IPS DF 19.7 (cell line): ENCODE data around the gene TMEM30B.
A peak's percentile ranks its signal among the peaks of the same experiment; 100 is the strongest.
"Not testable (repeated sequence)": the region's sequence is repeated elsewhere in the genome, so short reads cannot be mapped to it uniquely, and the experiment has no call there.

Source experiments
- DNase-seq: peaks from one replicate; pipeline ENCODE4 v3.0.0-alpha.2; 2013; ENCODE audit warnings: low read depth, low spot score

TMEM30B gene

DNA sequence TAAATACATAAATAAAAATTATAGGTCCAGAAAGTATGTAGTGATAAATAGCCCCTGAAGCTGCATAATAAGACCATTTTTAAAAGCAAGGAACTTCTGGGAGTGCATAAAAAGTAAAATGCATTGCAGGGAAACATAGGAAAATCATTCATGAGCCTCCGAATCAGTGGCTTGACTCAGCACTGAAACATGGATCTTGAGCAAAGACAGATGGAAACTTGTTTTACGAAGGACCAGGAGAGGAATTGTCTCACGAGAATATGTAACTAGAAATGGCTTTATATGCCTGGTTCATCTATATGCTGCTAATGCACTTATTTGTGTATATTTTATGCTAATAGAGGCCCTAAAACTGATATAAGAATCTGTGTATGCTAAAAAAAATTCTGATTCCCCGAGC, 14.7 kb downstream of the TMEM30B start:
- DNase-seq = no peak

DNA sequence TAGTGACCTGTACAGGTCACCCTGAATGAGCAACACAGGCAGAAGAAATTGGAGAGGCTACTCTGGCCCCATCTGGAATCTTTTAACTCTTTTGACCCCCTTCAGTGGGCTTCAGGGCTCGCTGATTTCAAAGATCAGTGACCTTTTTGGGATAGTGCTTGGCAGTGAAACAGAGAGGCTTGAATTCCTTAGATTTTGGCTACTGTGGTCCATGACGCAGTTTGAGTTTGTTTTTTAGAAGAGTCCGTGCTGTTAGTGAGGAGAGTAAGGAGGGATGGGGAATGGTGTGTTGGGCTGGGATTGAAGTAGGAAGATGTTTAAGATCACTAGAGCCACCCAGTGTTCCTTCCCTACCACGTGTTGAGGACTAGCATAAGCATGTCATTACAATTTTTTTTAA, 16.5 kb downstream of the TMEM30B start:
- DNase-seq = no peak

DNA sequence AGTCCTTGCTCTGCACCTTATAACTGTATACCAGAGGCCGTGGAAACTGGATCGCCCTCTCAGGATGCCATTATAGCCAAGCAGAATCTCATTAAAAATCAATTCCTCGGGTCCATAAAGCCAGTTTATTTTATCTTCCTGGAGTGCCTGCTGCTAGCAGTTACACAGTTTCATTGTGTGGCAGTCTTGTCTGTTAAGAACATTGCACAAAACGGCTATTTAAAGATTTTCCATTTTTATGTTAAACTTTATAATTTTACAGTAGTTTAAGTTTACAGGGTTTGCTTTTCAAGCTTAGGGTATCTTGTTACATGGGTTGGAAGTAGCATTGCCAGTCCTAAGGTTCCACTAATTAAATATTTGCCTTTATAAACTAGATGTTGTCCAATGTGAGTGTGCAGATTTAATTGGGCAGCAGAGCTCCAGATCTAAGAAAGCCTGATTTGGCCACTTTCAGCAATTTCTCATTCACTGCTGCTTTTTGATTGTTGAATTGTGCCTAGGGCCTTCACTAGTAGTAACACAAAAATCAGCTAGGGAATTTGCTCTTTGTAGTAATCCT, 17.0 kb downstream of the TMEM30B start:
- no peak for DNase-seq

DNA sequence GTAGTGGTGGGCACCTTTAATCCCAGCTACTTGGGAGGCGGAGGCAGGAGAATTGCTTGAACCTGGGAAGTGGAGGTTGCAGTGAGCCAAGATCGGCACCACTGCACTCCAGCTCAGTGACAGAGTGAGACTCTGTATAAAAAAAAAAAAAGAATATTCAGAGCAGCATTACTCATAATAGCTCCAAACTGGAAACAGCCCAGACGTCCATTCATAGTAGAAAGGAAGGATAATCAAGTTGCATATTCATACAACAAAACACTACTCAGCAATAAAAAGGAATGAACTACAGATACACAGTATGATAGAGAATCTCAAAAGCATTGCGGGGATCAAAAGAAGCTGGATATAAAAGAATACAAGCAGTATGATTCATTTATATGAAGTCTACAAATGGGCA, 19.1 kb downstream of the TMEM30B start:
- DNase-seq = no peak

DNA sequence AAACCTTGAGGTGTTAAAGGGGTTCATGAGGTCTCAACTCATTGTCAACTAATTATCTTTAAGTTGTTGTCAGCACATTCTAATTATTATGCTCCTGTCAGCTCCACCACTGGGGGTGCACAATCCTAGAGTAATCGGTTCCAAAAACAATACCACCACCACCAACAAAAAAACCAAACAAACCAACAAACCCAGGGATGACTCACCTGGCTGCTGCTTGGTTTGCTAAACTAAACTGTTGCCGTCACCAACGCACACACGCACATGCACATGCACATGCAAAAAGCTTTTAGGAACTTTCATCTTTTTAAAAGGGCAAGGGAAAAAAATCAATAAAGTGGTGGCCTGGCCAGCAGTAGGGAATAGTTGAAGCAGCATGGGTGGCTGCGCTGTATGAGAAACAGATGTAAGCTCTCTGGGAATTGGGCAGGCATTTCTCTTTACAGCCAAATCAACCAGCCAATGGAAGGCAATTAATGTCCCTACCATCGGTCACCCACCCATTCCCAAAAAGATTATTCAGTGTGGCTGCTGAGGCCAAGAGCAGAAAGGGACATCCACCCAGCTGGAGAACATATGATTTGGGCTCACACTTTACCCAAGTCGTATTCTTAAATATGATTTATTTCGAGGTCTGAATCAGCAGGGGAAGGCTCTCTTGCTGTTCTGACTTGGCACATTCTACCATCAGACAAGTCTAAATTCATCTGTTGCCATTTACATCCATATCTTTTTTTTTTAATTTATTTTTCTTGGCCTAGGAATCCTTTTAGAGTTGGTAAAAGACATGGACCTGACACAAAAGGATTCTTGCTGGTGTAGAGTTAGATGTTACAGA, 20.0 kb downstream of the TMEM30B start:
- no peak for DNase-seq

DNA sequence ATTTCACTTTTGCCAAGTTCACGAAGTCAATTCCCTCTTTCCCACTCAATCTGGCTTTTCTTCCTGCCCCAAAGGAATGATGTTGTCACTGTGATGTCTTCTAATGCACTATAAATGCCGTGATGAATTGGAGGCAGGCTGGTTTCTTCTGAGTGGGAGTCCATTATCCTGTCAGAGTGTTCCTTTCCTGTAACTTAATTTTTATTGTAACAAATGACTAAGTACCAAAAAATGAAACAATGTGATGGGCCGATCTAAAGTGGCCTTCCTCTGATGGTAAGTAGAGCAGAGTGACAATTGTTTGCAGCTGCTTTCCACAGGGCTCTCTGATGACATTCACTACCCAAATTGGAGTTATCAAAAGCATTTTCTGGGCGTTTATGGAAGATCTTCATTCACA, 22.2 kb downstream of the TMEM30B start:
- DNase-seq = no peak

DNA sequence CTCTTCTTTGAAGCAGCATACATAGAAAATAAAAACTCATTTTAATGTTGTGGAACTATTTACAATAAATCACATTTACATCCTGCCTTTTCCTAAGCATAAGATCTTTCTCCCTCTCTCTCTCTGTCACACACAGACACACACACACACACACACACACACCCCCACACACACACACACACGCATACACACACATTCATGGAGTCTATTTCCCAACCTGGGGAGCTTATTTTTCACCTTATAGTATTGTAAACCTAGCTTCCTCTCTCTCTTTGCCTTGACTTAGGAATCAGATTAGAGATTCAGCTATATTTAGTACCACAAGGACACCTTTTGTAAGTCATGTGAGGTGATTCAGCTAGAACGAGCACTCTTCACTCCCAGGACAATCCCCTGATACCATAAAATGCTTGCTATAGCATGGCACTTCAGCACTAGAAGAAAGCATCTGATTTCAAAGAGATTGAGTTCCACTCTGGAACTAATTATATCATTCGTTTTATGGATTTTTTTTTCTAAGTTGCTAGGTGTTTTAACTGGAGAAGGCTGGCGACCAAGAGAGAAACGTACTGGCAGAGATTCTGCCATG, 23.6 kb downstream of the TMEM30B start:
- DNase-seq = no peak

DNA sequence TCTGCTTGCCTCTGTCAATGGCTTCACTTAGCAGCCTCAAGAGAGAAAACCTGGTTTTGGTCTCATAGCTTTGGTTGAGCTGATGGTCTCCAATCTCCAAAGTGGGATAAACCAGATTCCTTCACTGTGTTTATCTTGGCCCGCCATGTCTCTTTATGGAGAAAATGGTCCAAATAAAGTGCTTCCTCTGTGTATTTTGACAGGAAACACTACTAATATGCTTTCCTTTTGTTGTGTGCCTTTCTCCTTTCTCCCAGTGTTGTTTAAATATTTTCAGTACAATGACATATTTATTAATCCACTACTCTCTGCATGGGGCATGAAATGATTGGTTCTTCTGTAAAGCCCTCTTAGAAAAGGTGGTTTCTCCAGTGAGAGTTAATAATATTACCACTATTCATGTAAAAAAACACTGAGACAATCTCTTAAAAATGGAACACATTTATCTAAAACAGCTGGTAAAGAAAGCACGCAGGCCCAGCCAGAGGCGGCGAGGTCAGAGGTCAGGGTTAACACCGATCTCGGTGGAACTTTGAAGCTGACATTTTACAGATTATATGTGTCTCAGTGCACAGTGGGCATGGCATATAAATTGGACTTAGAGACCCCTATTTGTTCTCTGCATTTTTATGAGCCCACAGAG, 24.2 kb downstream of the TMEM30B start:
- no peak for DNase-seq

DNA sequence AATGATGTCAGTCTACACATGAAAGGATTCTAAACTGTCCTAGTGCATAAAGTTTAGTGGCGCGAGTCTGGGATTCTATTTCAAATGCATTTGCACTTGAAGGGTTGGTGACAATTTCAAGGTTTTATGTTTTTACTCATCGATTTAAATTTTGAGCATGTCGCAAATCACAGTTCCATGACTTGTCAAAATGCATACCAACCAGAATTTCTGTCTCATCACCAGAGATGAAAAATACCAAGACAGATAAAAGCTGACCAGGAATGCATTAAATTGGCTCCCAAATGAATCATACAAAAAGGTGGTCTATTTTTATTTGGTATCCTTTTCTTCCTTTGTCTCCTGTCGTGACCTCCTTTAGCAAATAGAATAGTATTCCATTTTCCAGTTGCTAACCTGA, 25.2 kb downstream of the TMEM30B start:
- DNase-seq = no peak

DNA sequence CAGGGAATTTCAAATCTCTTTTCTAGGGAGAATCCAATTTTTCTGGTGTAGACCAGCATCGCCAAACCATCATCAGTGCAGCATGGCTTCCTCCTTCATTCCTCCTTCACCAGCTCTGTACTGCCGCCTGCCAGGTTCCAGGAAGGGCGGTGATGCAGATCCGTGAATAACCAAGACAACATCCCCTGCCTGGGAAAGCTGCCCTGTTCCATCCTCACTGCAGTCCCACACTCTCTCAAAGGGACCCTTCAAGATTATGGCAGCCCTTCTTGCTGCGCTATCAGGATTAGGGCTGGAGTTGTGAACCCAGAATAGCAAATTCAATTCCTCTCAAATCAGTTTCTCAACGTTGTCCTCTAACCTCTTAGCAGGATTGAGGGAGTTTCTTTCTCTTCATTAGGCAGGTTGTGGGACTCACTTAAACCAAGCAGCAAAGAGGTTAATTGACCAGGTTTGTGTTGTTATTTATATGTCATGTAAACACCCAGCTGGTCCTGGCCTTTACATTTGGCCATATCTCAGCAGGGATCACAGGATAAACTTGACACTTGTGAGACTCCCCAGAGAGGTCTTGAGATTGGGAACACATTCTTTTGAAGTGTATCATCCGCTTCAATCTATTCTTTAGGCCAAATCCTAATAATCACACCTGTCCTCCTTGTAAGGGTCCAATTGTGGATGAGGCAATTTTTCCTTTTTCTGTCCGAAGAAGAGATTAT, 26.2 kb downstream of the TMEM30B start:
- DNase-seq = peak; percentile 81

DNA sequence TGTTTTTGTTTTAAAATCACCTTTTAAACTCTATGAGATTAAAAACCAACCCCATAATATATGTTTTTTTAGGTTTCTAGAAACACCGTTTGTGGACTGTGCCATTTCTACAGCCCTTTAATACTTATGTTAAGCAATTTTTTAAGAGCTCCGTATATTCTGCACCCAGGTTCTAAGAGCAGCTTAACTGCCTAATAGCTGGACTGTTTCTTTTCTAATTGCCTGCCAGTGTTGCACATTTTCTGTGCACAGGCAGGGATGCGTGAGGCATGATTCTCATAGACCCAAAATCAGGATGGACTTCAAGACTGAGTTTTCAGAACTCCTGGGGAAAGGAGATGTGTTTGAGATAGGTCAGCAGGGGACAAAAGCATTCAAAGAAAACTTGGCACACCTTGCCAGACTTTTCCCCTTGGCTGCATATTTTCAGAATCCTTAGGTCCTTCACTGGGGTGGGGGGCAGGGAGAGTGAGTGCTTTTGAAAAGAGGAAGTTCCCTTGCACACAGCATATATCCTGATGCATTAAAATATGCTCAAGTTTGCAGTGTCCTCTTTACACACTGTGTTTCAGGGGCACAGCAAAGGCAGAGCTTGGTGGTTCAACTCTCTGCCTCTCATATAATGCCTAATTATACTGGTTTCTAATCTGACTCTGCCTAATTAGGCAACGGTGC, 27.9 kb downstream of the TMEM30B start:
- DNase-seq = no peak

DNA sequence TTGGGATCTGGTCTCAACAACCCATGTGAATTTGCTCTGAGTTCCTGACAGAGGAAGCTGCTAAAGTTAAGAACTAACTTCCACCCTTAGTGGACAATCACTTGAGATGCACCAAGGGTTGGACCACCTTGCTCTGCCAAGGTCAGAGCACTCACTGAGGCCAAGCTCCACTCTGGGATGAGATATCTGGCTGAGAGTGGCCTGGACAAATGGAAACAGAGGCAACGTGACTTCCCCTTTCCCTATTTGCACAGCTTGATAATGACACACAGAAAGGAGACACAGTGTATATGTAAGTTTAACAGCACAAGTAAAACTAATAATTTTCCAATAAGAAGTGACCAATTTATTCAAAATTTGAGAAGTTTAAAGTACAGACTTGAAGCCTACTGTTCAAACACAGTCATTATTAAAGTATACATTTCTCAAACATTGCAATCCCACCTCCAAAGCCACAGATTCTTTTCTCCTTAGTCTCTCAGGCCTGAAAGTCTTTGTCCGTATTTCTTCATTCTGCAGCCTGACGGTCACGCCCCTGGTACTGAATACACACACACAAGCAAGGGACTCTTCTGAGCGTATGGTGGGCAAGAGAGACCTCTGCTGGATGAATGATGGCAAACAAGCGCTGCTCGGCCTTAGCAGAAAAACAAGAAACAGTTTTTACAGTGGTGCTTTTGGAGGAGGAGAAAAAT, 28.6 kb downstream of the TMEM30B start:
- no peak for DNase-seq

DNA sequence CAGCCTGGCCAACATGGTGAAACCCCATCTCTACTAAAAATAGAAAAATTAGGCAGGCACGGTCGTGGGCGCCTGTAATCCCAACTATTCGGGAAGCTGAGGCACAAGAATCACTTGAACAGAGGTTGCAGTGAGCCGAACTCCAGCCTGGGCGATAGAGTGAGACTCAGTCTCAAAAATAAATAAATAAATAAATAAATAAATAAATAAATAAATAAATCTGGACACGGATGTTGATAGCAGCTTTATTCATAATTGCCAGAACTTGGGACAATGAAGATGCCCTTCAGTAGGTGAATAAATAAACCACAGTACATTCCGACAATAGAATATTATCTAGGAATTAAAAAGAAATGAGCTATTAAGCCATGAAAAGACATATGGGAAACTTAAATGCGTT, 31.1 kb downstream of the TMEM30B start:
- DNase-seq = no peak

DNA sequence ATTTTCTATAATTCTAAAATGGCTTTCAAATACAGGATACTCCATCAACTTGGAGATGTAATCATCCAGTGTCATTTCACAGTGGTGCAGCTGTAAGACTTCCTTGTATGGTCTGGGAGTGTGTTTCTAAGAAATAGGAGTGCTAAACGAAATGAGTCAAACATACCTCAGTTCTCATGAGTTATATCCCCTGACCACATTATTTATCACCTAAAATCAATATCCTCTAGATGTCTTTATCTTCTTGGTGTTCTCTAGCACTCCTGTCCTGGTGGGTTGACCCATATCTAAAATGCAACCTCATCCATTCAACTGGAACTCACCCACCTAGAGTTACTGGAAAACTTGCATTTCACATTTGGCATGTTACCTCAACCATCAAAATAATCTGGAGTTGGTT, 33.2 kb downstream of the TMEM30B start:
- DNase-seq = no peak

DNA sequence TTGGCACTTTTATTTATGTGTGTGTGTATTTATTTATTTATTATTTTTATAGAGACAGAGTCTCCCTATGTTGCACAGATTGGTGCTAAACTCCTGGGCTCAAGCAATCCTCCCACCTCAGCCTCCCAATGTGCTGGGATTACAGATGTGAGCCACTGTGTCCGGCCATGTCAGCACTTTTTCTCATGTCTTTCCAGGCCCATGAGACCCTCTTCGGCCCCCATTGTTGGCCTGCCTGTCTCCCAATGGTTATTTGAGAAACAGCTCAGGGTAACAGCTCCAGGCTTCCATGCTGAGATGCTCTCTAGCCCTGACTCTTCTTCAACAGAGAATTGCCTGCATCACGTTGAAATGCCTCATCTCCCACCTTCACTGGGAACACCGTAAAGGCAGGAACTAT, 34.4 kb downstream of the TMEM30B start:
- DNase-seq = no peak

DNA sequence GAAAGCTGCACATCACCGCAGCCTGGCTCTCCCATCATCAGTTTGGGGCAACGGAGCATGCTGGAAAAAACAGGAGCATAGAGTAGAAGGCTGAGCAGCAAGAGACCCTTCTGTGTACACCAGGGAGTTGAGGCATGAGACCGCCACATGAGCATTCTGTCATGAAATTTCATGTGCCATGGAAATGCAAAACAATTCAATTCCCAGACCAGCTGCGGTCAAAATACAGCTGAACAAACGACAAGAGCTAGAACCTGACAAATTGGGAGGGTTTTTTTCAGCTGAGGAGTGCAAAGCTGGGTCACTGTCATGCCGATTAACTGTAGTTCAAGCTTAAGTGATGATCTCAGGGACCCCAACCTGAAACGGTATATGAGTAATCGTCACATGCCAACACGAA, 37.1 kb downstream of the TMEM30B start:
- DNase-seq = no peak

DNA sequence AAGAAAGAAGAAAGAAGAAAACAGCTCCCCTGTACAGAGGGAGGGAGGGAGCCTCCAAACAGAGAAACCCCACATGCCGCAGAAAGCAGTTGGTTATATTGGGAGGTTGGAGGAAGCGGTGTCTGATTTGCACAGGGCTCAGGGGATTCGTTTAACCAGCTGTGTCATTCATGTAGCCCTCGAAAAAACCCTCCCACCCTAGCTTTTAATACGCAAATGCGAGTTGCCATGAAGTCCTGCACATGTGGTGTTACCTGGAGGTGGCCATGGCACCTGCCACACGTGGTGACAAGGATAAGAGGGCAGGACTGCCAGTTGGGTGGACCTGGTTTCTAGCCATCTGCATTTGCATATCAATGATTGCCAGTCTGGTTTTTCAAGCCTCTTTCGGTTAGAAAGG, 40.9 kb downstream of the TMEM30B start:
- no peak for DNase-seq

DNA sequence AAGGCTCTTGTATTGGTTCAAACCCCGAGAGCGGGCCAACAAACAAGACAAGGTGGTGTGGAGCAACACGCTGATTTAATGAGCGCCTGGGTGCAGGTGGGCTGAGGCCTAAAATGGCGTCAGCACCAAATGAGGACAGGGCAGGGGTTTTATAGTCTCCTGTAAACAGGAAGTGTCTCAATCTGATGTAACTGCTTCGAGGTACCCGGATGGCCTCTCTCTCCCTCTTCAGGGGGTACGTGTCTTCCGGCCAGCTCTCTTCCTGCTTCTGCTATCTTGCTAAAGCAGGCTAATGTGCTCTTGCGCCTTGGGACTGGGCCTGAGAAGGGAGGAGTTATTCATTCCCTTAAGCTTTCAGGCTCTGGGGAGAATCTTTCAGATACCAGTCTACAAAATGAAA, 41.9 kb downstream of the TMEM30B start:
- DNase-seq = not testable (repeated sequence)

DNA sequence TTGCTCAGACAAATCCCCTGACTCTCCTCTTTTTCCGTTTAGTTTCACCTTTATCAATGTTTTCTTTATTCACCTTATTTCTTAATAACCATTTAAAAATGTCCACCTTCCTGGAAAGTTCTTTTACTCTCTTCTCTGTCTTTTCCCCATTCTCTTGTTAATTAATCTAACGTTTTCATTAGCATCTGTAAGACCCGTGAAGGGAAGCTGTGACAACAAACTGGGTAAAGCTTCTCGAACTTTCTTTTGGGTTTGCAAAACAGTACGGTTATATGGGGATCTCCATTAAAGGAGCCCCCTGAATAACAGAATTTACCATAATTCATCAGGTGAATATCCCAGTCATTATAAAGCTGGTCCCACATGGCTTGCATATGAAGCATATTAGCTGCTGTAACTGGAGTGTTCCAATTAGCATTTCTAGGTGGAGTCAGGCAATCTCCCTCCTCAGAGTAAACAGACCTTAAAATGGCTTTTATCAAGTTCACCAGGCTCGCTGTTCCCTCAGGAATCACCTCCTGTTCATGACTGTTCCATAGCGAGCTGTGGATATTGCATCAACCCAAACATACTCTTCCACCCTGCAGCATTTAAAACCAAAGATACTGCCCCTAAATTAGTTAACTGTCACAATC, 42.4 kb downstream of the TMEM30B start:
- DNase-seq = no peak

DNA sequence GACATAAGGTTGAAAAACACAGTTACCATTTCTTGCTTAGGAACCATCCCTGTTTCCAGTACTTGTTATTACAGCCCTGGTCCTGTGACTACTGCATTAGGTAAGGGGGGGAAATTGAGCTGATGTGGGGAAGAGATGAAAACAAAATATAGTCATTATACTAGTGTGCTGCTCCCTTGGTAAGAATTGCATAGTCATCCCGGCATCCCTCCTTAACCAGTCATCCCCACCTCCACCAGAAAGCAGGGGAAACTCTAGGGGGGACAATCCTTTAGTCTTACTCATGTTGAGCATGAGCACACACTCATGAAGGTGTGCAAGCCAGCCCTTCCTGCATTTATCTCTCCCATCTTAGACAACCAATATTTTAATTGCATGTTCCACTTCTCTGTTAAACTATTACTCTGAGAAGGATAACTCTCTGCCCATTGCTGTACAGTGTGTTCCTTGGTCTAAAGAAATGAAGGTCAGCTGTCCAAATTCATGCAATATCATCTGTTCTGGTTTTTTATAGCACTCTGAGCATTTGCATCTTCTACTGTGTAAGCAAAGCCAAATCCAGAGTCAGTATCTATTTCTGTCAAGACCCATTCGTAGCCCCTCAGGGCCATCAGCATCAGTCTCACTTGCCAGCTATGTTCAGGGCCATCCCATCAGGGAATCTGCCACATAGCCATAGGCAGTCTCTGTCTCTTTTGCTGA, 46.8 kb downstream of the TMEM30B start:
- DNase-seq = no peak
